Measurements from ENCODE around the gene PMVK.

Gene PMVK

GRCh38 chr1:154888757-154889156 lies 47.8 kb downstream of the PMVK start:
- no peak for DNase-seq (ENCODE audit: low read depth)
- no peak overlapping the region for H3K4me3 ChIP-seq (ENCODE audit: control insufficient read depth, low read depth, low read length)
- TF ChIP-seq CTCF (IDR thresholded peaks at IDR 0.05; ENCODE audit: control insufficient read depth, insufficient read depth, low read depth, low read length, missing control alignments), result no peak

- no peak for DNase-seq (ENCODE audit: low read depth)
Measured at GRCh38 chr1:154886281-154887015, 50.1 kb downstream of the PMVK start.

GRCh38 chr1:154884869-154885701 lies 51.4 kb downstream of the PMVK start:
- no peak overlapping the region for H3K4me3 ChIP-seq (ENCODE audit: control insufficient read depth, low read depth, low read length)
- DNase-seq (ENCODE audit: low read depth), result no peak
- TF ChIP-seq CTCF (IDR thresholded peaks at IDR 0.05; ENCODE audit: control insufficient read depth, insufficient read depth, low read depth, low read length, missing control alignments), result no peak

More at GRCh38 chr1:154886281-154887015, 50.1 kb downstream of the PMVK start:
- no peak for TF ChIP-seq CTCF (IDR thresholded peaks at IDR 0.05; ENCODE audit: control insufficient read depth, insufficient read depth, low read depth, low read length, missing control alignments)
- H3K4me3 ChIP-seq (ENCODE audit: control insufficient read depth, low read depth, low read length), result no peak overlapping the region

GRCh38 chr1:154883919-154884868 lies 52.3 kb downstream of the PMVK start:
- TF ChIP-seq CTCF (IDR thresholded peaks at IDR 0.05; ENCODE audit: control insufficient read depth, insufficient read depth, low read depth, low read length, missing control alignments), result no peak
- no peak for DNase-seq (ENCODE audit: low read depth)
- H3K4me3 ChIP-seq (ENCODE audit: control insufficient read depth, low read depth, low read length), result no peak overlapping the region

- H3K4me3 ChIP-seq (ENCODE audit: control insufficient read depth, low read depth, low read length), result no peak overlapping the region
- no peak for DNase-seq (ENCODE audit: low read depth)
- TF ChIP-seq CTCF (IDR thresholded peaks at IDR 0.05; ENCODE audit: control insufficient read depth, insufficient read depth, low read depth, low read length, missing control alignments), result no peak
Measured at GRCh38 chr1:154881820-154882535, 54.5 kb downstream of the PMVK start.

Data from AG09309 (cell line).